ENCODE data around the gene DOK4. TPM values are rescaled to one million over a fixed set of nuclear protein-coding genes. Genes with fewer than 3 reads are reported as not detected.

DOK4 gene
- 35.3 and 39.5 TPM in 2 replicates for total RNA-seq

DNA sequence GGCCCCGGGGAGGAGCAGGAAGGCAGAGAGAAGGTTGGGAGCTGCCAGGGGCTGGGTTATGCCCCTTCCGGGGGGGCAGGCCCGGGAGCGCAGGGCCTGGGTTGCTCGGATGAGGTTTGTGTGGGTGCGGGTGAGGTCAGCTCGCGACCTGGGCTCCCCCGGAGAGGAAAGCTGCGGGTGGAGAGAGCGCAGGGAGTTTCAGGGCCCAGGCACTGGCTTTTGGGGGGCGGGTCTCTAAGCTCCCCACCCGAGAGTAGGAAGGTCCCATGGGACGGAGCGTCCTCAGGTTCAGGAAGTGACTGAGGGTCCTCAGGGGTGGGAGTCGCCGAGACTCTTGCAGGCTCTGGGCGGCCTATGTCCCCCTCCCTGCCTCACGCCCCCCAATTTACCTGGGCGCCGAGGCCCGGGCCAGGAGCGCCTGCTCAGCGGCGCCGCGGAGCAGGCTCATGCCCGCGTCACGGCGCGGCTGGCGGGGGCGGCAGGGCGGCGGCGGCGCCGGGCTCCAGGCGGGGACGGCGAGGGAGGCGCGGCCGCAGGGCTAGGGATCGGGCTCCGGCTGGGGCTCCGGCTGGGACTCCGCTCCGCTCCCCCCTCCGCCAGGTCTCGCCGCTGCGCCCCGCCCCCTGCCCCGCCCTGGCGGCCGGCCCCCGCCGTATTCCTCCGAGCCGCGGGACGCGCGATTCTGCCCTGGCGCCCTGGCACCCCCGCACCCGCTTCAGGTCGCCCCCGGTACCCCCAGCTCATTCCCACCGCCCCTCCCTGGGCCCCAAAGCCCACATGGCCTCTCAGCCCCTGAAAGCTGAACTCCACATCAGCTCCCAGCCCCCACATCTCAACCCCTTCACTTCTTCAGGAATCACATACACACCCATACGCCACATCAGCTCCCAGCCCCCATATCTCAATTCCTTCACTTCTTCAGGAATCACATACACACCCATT lies at the start of gene DOK4:
Gene DOK4 (minus strand): TSS at position 578 of the 942 bp plus-strand sequence. CDS start 6,986 bp downstream, outside the sequence.
- TF ChIP-seq CTCF (conservative IDR thresholded peaks at IDR 0.05; ENCODE audit: low read depth, low read length), result no peak
- H3K4me3 ChIP-seq (ENCODE audit: low read depth, low read length), result peak within 1 kb of the TSS; percentile 96
- no peak for DNase-seq (ENCODE audit: low read depth)

DNA sequence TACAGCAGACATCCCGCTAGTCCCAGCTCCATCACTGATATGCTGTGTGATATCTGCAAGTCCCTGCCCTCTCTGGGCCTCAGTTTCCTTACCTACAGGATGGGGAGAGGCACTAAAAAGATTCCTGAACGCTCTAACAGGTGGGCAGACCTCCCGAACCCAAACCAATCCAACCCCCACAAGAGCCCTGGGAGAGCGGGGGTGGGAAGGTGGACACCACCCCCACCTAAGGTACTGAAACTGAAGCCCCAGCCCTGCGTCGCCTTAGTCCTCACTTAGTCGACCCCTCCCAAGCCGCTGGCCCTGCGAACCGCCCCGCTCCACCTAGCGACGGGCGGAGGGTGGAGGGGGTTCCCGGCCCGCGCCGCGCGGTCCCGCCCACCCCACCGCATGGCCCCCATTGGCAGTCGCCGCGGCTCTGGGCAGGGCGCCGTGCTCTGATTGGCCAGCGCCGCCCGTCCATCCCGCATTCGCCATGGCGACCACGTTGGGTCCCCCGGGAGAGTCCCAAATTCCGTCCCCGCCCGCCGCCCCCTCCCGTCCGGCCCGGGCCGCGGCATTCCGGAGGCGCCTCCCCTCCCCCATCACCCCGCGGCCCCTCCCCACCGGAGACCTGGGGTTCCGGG lies 49.5 kb upstream of the DOK4 start:
- peak; percentile 19 for TF ChIP-seq CTCF (conservative IDR thresholded peaks at IDR 0.05; ENCODE audit: low read depth, low read length)
- peak overlapping the region; percentile 70 for H3K4me3 ChIP-seq (ENCODE audit: low read depth, low read length)
- no peak for DNase-seq (ENCODE audit: low read depth)

DNA sequence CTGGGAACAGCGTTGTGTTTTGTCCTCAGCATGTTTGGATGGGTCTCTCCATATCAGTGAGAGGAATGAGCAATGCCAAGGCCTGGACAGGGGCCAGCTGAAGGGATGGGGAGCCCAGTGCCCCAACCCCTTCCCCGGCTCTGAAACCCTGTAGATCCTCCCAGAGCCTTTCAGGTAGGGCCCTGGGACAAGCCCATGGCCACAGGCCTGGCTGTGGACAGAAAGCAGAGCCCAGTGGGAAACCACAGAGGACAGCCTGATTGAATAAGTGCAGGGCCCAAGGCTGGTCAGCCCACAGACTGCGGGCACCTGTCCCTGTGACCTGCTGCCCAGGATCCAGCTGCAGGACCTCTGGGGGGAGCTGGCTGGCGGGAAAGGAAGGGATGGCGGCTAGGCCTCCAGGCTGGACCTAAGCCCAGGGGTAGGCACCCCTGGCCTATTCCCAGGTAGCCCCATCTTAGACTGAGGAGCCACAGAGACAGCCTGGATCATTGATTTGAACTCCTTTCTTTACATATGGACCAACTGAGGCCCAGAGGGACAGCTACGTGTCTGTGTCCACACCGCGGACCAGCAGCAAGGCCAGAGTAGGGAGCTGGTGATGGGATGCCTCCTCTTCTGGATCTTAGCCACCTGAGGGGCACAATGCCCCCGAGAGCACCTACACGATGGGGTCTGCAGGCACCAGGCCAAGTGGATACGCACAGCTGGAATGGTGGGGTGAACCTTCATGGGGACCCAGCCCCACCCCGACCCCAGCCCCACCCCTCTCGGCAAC lies 48.8 kb upstream of the DOK4 start:
- TF ChIP-seq CTCF (conservative IDR thresholded peaks at IDR 0.05; ENCODE audit: low read depth, low read length), result no peak
- H3K4me3 ChIP-seq (ENCODE audit: low read depth, low read length), result peak overlapping the region; percentile 70
- no peak for DNase-seq (ENCODE audit: low read depth)

- no peak for TF ChIP-seq CTCF (conservative IDR thresholded peaks at IDR 0.05; ENCODE audit: low read depth, low read length)
- no peak overlapping the region for H3K4me3 ChIP-seq (ENCODE audit: low read depth, low read length)
These were observed 48.1 kb upstream of the DOK4 start for GRCh38 chr16:57534337-57534880.

DNA sequence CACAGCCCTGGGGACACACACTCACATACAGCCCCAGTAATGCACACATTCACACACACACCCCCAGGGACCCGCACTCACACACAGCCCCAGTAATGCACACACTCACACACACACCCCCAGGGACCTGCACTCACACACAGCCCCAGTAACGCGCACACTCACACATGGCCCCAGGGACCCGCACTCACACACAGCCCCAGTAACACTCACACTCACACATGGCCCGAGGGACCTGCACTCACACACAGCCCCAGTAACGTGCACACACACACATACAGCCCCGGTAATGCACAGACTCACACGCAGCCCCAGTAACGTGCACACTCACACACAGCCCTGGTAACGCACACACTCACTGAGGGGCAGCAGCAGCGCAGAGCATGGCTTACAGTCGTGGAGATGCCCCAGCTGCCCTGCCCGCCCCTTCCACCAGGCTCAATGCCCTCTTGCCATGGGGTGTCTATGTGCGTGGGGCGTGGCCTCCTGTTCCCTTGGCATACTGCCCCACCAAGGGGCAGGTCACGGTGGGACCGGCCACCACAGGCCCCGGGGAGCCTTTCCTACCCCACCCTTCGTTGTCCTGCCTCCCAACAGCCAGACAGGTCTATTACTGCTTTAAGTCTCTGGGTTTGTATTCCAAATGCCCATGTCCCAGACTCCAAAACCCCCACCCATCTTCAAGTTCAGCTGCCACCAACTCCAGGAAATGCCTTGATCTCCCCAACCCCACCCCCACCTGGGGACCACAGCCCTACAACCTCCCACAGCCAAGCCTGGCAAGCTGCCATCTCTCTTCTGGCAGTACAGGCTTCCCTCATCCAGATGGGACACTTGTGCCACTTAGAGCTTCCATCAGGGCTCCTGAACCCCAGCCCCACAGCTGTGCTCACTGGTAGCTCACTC lies 47.4 kb upstream of the DOK4 start:
- DNase-seq (ENCODE audit: low read depth), result no peak
- H3K4me3 ChIP-seq (ENCODE audit: low read depth, low read length), result no peak overlapping the region
- TF ChIP-seq CTCF (conservative IDR thresholded peaks at IDR 0.05; ENCODE audit: low read depth, low read length), result no peak

More at GRCh38 chr16:57534337-57534880, 48.1 kb upstream of the DOK4 start:
- no peak for DNase-seq (ENCODE audit: low read depth)

DNA sequence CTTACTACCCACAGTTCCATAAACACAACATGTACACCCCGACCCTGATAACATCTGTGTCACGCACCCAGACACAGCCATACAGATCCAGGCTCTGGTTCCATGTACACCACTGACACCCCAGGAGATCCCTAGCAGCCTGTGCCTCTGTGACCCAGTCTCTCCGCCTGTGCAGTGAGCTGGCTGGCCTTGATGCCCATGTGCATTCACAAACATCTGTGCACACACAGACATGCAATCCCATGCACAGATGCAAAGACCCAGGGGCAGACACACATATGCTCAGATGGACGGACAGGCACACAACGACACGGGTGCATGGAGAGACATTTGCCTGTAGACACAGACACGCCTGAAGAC lies 46.0 kb upstream of the DOK4 start:
- no peak overlapping the region for H3K4me3 ChIP-seq (ENCODE audit: low read depth, low read length)
- DNase-seq (ENCODE audit: low read depth), result no peak
- TF ChIP-seq CTCF (conservative IDR thresholded peaks at IDR 0.05; ENCODE audit: low read depth, low read length), result no peak
